SK-N-SH treated with all-trans-retinoic acid at 6 μM for 48 hours (cell line): ENCODE measurements around the gene ZDHHC15.

Experiments
- CREB5 ChIP-seq: fragments of 250-450 bp; sonication (Bioruptor Pico); IDR thresholded peaks from 2 replicates; pipeline ENCODE4 v1.5.1; 2020; ENCODE audit warnings: low read depth, mild to moderate bottlenecking, moderate library complexity
- CSDC2 ChIP-seq: fragments of 250-450 bp; sonication (Bioruptor Pico); IDR thresholded peaks from 2 replicates; pipeline ENCODE4 v1.5.0; 2020; ENCODE audit warnings: mild to moderate bottlenecking, moderate library complexity
- CSRNP3 ChIP-seq: fragments of 250-450 bp; sonication (Bioruptor Pico); IDR thresholded peaks from 2 replicates; pipeline ENCODE4 v1.5.1; 2021; ENCODE audit warnings: mild to moderate bottlenecking, moderate library complexity
- PATZ1 ChIP-seq: fragments of 250-450 bp; sonication (Bioruptor Pico); IDR thresholded peaks from 2 replicates; pipeline ENCODE4 v1.8.0; 2020; ENCODE audit warnings: mild to moderate bottlenecking, moderate library complexity, borderline replicate concordance
- POU6F1 ChIP-seq: fragments of 250-450 bp; sonication (Bioruptor Pico); IDR thresholded peaks from 2 replicates; pipeline ENCODE4 v1.8.0; 2021; ENCODE audit warnings: low read depth, mild to moderate bottlenecking, moderate library complexity, borderline replicate concordance
- RARB ChIP-seq: fragments of 250-450 bp; sonication (Bioruptor Pico); IDR thresholded peaks from 2 replicates; pipeline ENCODE4 v1.8.0; 2021; ENCODE audit warnings: mild to moderate bottlenecking, moderate library complexity
- SNAI2 ChIP-seq: fragments of 250-450 bp; sonication (Bioruptor Pico); IDR thresholded peaks from 2 replicates; pipeline ENCODE4 v1.5.0; 2020; ENCODE audit warnings: mild to moderate bottlenecking, moderate library complexity
- TCF4 ChIP-seq: fragments of 250-450 bp; sonication (Bioruptor Pico); IDR thresholded peaks from 2 replicates; pipeline ENCODE4 v1.8.0; 2021; ENCODE audit warnings: mild to moderate bottlenecking, moderate library complexity, borderline replicate concordance
- TOX ChIP-seq: fragments of 250-450 bp; sonication (Bioruptor Pico); IDR thresholded peaks from 2 replicates; pipeline ENCODE4 v1.8.0; 2021; ENCODE audit warnings: mild to moderate bottlenecking, moderate library complexity, borderline replicate concordance
- ZC3H10 ChIP-seq: fragments of 250-450 bp; sonication (Bioruptor Pico); IDR thresholded peaks from 2 replicates; pipeline ENCODE4 v1.5.1; 2021; ENCODE audit warnings: mild to moderate bottlenecking, moderate library complexity
- ZFP3 ChIP-seq: fragments of 250-450 bp; sonication (Bioruptor Pico); IDR thresholded peaks from 2 replicates; pipeline ENCODE4 v1.5.0; 2020; ENCODE audit warnings: mild to moderate bottlenecking, moderate library complexity
- ZFP30 ChIP-seq: fragments of 450-650 bp; formaldehyde crosslinking; IDR thresholded peaks from 2 replicates; pipeline ENCODE4 v1.5.0; 2022; ENCODE audit warnings: mild to moderate bottlenecking, moderate library complexity
- ZNF565 ChIP-seq: fragments of 450-650 bp; formaldehyde crosslinking; conservative IDR thresholded peaks from 2 replicates; pipeline ENCODE4 v1.5.0; 2020; ENCODE audit warnings: low read depth, mild to moderate bottlenecking, moderate library complexity

- TF ChIP-seq PATZ1 (CRISPR knock-in tag) (no peak), RARB (CRISPR knock-in tag) (no peak), CSRNP3 (CRISPR knock-in tag) (no peak), SNAI2 (CRISPR knock-in tag) (no peak), ZFP3 (no peak), TCF4 (CRISPR knock-in tag) (no peak), ZNF565 (CRISPR knock-in tag) (no peak), ZC3H10 (no peak), CREB5 (CRISPR knock-in tag) (no peak), TOX (CRISPR knock-in tag) (no peak), ZFP30 (CRISPR knock-in tag) (no peak), POU6F1 (CRISPR knock-in tag) (no peak), CSDC2 (no peak)
These were observed 156.0 kb downstream of the ZDHHC15 start for GRCh38 chrX:75366861-75367260.
